WTC11 (cell line): ENCODE results near the gene C22orf23. TPM values are rescaled to one million over a fixed set of nuclear protein-coding genes. Genes with fewer than 3 reads are reported as not detected.

Experiments used
- ATAC-seq: fragments of 200-7000 bp; cut with Tn5 transposase; 2 replicates; pipeline ENCODE4 v1.10.0; 2021; ENCODE audit warnings: mild to moderate bottlenecking, moderate library complexity
- CTCF ChIA-PET: fragments of 300-600 bp; sonication (Branson Sonifier 250); formaldehyde crosslinking; loops from one replicate; lab custom pipeline; 2021; ENCODE audit warnings: antibody characterized with exemption; lab: Charles Lee
- POLR2A ChIA-PET: fragments of 350-600 bp; sonication (Branson Sonifier 250); formaldehyde crosslinking; loops from one replicate; lab custom pipeline; 2021; ENCODE audit warnings: antibody characterized with exemption; lab: Charles Lee
- DNase-seq: peaks from one replicate; pipeline ENCODE4 v3.0.0; 2021; ENCODE audit warnings: low spot score
- H3K27ac Mint-ChIP-seq: 2 replicates; pipeline ENCODE4 v1.8.0; 2021; ENCODE audit warnings: mixed read lengths
- H3K27me3 Mint-ChIP-seq: 2 replicates; pipeline ENCODE4 v1.8.0; 2021; ENCODE audit warnings: low read depth, mild to moderate bottlenecking, moderate library complexity, mixed read lengths
- H3K36me3 Mint-ChIP-seq: 2 replicates; pipeline ENCODE4 v1.8.0; 2021; ENCODE audit warnings: mixed read lengths
- H3K4me1 Mint-ChIP-seq: 2 replicates; pipeline ENCODE4 v1.8.0; 2022; ENCODE audit warnings: mixed read lengths
- H3K4me3 Mint-ChIP-seq: 2 replicates; pipeline ENCODE4 v1.8.0; 2021; ENCODE audit warnings: mild to moderate bottlenecking, moderate library complexity, mixed read lengths
- H3K9me3 Mint-ChIP-seq: 2 replicates; pipeline ENCODE4 v1.8.0; 2021; ENCODE audit warnings: mixed read lengths
- AFF4 ChIP-seq: sonication (generic); formaldehyde crosslinking; IDR thresholded peaks from 2 replicates; pipeline ENCODE4 v1.8.1; 2023; ENCODE audit warnings: mild to moderate bottlenecking, missing genetic modification reagents, borderline replicate concordance
- ATF6 ChIP-seq: sonication (generic); formaldehyde crosslinking; IDR thresholded peaks from 2 replicates; pipeline ENCODE4 v1.8.1; 2023; ENCODE audit warnings: mild to moderate bottlenecking, missing genetic modification reagents
- CDX4 ChIP-seq: fragments of 250-450 bp; sonication (Bioruptor Pico); IDR thresholded peaks from 2 replicates; pipeline ENCODE4 v1.9.0; 2021; ENCODE audit warnings: moderate library complexity, mild to moderate bottlenecking, inconsistent platforms, borderline replicate concordance
- CTCF ChIP-seq: fragments of 200-600 bp; IDR thresholded peaks from 2 replicates; pipeline ENCODE4 v1.8.0; 2022; ENCODE audit warnings: antibody characterized with exemption
- EMX1 ChIP-seq: fragments of 250-450 bp; sonication (Bioruptor Pico); IDR thresholded peaks from 2 replicates; pipeline ENCODE4 v1.8.0; 2021; ENCODE audit warnings: mild to moderate bottlenecking
- FOXJ3 ChIP-seq: sonication (generic); formaldehyde crosslinking; IDR thresholded peaks from 2 replicates; pipeline ENCODE4 v1.9.0; 2021; ENCODE audit warnings: missing genetic modification reagents, mild to moderate bottlenecking, borderline replicate concordance
- GTF2I ChIP-seq: fragments of 250-450 bp; sonication (Bioruptor Pico); conservative IDR thresholded peaks from 2 replicates; pipeline ENCODE4 v1.4.0; 2021; ENCODE audit warnings: mild to moderate bottlenecking
- HMGA2 ChIP-seq: fragments of 250-450 bp; sonication (Bioruptor Pico); IDR thresholded peaks from 2 replicates; pipeline ENCODE4 v1.4.0; 2021; ENCODE audit warnings: mild to moderate bottlenecking, moderate library complexity
- JAZF1 ChIP-seq: fragments of 250-450 bp; sonication (Bioruptor Pico); IDR thresholded peaks from 2 replicates; pipeline ENCODE4 v1.9.0; 2021; ENCODE audit warnings: moderate library complexity, mild to moderate bottlenecking, inconsistent platforms
- JUN ChIP-seq: sonication (generic); formaldehyde crosslinking; IDR thresholded peaks from 2 replicates; pipeline ENCODE4 v1.8.0; 2023; ENCODE audit warnings: mild to moderate bottlenecking, missing genetic modification reagents
- MAX ChIP-seq: sonication (generic); formaldehyde crosslinking; IDR thresholded peaks from 2 replicates; pipeline ENCODE4 v1.8.0; 2022; ENCODE audit warnings: mild to moderate bottlenecking, missing genetic modification reagents
- RORB ChIP-seq: fragments of 250-450 bp; sonication (Bioruptor Pico); IDR thresholded peaks from 2 replicates; pipeline ENCODE4 v1.9.0; 2021; ENCODE audit warnings: mild to moderate bottlenecking
- TEAD4 ChIP-seq: sonication (generic); formaldehyde crosslinking; IDR thresholded peaks from 2 replicates; pipeline ENCODE4 v1.8.0; 2022; ENCODE audit warnings: mild to moderate bottlenecking, missing genetic modification reagents
- ZBTB21 ChIP-seq: sonication (generic); formaldehyde crosslinking; IDR thresholded peaks from 2 replicates; pipeline ENCODE4 v1.8.1; 2023; ENCODE audit warnings: mild to moderate bottlenecking, missing genetic modification reagents, borderline replicate concordance
- ZMAT4 ChIP-seq: fragments of 250-450 bp; sonication (Bioruptor Pico); IDR thresholded peaks from 2 replicates; pipeline ENCODE4 v1.9.0; 2021; ENCODE audit warnings: mild to moderate bottlenecking
- ZNF219 ChIP-seq: sonication (generic); formaldehyde crosslinking; IDR thresholded peaks from 2 replicates; pipeline ENCODE4 v1.8.0; 2023; ENCODE audit warnings: missing genetic modification reagents, mild to moderate bottlenecking, borderline replicate concordance
- ZNF416 ChIP-seq: fragments of 250-450 bp; sonication (Bioruptor Pico); IDR thresholded peaks from 2 replicates; pipeline ENCODE4 v1.9.0; 2021; ENCODE audit warnings: mild to moderate bottlenecking, inconsistent platforms
- total RNA-seq: library from RNA; stranded (reverse); gene quantifications from 3 replicates; pipeline ENCODE4 v1.2.3, GENCODE V29; 2021
- TF ChIP-seq, protein P1 (sequence below): fragments of 250-450 bp; sonication (Bioruptor Pico); conservative IDR thresholded peaks from 2 replicates; pipeline ENCODE4 v1.9.0; 2021; ENCODE audit warnings: mild to moderate bottlenecking
- TF ChIP-seq, protein P2 (sequence below): sonication (generic); formaldehyde crosslinking; IDR thresholded peaks from 2 replicates; pipeline ENCODE4 v1.8.0; 2022; ENCODE audit warnings: mild to moderate bottlenecking, missing genetic modification reagents
- TF ChIP-seq, protein P3 (sequence below): sonication (generic); formaldehyde crosslinking; IDR thresholded peaks from 2 replicates; pipeline ENCODE4 v1.8.0; 2023; ENCODE audit warnings: missing genetic modification reagents

C22orf23 gene
- total RNA-seq, 1 experiment from 2014 or later, result 0.72 TPM

- no peaks in the 10 kb centered on the region for H3K27me3 Mint-ChIP-seq
- H3K9me3 Mint-ChIP-seq, result peaks cover 5% of the 10 kb centered on the region; the same call in 1 of the 2 replicates
- POLR2A ChIA-PET, result no interaction called here
- peaks cover 32% of the 10 kb centered on the region for H3K36me3 Mint-ChIP-seq
- peaks cover 25% of the 10 kb centered on the region for H3K4me1 Mint-ChIP-seq
- no peak for DNase-seq
- TF ChIP-seq CDX4 (CRISPR knock-in tag) (no peak), EMX1 (CRISPR knock-in tag) (no peak), JAZF1 (CRISPR knock-in tag) (no peak), TEAD4 (CRISPR knock-in tag) (no peak), ZNF219 (CRISPR knock-in tag) (no peak), ZNF416 (CRISPR knock-in tag) (no peak), ZMAT4 (no peak), HMGA2 (CRISPR knock-in tag) (no peak), AFF4 (CRISPR knock-in tag) (no peak), RORB (no peak), CTCF (no peak), ATF6 (CRISPR knock-in tag) (no peak), MAX (CRISPR knock-in tag) (no peak), JUN (CRISPR knock-in tag) (no peak), ZBTB21 (CRISPR knock-in tag) (no peak), GTF2I (no peak), FOXJ3 (no peak)
- TF ChIP-seq, protein P1, sequence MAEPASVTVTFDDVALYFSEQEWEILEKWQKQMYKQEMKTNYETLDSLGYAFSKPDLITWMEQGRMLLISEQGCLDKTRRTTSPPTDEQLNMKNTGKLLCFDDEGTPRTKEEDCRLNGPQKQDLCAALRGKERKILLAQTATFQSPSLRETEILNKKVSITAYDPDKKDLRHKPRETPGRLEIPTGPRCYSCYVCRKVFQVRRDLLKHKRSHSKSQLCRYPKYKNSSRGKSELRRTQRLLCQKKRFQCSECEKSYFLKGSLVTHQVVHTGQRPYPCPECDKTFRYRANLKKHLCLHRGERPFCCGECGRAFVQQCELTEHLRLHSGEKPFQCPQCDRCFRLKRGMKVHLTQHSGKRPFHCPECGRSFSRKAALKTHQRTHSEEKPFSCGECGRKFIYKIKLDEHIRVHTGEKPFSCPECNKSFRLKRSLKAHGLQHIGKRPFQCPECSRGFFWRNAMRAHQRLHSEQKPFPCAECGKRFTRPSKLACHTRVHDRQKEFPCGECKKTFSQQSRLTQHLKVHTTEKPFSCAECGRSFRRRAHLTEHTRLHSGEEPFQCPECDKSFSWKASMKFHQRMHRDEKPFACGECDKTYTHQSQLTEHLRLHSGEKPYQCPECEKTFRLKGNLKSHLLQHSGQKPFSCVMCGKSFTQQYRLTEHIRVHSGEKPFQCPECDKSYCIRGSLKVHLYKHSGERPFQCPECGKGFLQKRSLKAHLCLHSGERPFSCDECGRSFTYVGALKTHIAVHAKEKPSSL (CRISPR knock-in tag), result no peak
- TF ChIP-seq, protein P2, sequence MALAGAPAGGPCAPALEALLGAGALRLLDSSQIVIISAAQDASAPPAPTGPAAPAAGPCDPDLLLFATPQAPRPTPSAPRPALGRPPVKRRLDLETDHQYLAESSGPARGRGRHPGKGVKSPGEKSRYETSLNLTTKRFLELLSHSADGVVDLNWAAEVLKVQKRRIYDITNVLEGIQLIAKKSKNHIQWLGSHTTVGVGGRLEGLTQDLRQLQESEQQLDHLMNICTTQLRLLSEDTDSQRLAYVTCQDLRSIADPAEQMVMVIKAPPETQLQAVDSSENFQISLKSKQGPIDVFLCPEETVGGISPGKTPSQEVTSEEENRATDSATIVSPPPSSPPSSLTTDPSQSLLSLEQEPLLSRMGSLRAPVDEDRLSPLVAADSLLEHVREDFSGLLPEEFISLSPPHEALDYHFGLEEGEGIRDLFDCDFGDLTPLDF (CRISPR knock-in tag), result no peak
- TF ChIP-seq, protein P3, sequence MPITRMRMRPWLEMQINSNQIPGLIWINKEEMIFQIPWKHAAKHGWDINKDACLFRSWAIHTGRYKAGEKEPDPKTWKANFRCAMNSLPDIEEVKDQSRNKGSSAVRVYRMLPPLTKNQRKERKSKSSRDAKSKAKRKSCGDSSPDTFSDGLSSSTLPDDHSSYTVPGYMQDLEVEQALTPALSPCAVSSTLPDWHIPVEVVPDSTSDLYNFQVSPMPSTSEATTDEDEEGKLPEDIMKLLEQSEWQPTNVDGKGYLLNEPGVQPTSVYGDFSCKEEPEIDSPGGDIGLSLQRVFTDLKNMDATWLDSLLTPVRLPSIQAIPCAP, result no peak
- TF ChIP-seq, all 79 proteins: peak for 0
- H3K27ac Mint-ChIP-seq, result no peak overlapping the region
- CTCF ChIA-PET, result interaction anchor here (1.3 to 1.5 kb wide), 3 partner anchors 34 to 149 kb away, joined by 3 to 4 read pairs (median 3); no protein-coding TSS in a partner anchor
- ATAC-seq, result no peak
- no peak overlapping the region for H3K4me3 Mint-ChIP-seq
Observed at GRCh38 chr22:37967637-37968451, 14.4 kb upstream of the C22orf23 start.
